ENCODE data around the gene FBLN2.

Gene FBLN2

DNA sequence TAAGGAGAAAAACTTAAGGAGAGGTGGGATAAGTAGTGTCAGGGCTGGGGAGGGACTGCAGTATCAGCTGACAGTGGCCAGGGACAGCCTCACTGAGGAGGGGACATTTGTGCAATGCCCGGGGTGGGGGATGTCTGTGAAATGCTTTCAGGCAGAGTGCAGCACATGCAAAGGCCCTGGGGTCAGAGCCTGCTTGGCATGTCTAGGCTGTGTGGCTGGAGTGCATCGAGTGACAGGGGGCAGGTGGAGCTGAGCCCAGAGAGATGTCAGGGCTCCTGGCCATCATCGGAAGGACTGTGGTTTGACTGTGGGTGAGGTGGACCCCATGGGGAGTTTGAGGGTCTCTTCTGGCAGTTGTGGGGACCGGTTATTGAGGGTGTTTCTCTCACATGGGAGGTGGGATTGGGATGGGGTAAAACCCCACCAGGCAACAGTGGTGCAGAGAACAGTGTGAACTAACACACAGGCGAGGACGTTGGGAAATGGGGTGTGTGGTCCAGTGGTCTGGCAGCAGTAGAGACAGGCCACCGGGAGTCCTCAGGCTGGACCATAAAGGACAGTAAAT, 61.2 kb downstream of the FBLN2 start:
- DNase-seq: no peak

DNA sequence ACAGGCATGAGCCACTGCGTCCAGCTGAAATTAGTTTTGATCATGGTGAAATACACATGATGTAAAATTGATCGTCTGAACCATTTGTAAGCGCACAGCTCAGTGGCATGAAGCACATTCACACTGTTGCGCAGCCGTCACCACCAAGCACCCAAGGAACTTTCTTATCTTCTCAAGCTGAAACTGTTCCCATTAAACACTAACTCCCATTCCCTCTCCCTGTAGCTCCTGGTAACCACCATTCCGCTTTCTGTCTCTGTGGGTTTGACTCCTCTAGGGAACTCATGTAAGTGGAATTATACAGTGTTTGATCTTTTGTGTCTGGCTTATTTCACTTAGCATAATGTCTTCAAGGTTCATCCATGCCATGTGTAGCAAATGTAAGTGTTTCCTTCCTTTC, 62.3 kb downstream of the FBLN2 start:
- no peak for DNase-seq

DNA sequence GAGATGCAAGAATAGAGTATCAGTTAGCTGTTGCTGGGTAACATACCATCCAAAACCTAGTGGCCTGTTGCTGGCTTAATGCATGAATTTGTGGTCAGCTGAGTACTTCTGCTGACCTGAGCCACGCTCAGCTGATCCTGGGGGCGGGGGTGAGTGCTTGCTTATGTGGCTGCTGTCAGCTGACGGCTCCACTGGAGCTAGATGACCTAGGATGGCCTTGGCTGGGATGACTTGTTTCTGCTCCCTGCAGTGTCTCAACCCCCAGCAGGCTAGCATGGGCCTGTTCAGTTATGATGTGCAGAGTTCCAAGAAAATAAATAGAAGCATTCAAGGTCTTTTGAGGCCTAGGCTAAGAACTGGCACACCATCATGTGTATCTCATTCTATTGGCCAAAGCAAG, 63.9 kb downstream of the FBLN2 start:
- no peak for DNase-seq

DNA sequence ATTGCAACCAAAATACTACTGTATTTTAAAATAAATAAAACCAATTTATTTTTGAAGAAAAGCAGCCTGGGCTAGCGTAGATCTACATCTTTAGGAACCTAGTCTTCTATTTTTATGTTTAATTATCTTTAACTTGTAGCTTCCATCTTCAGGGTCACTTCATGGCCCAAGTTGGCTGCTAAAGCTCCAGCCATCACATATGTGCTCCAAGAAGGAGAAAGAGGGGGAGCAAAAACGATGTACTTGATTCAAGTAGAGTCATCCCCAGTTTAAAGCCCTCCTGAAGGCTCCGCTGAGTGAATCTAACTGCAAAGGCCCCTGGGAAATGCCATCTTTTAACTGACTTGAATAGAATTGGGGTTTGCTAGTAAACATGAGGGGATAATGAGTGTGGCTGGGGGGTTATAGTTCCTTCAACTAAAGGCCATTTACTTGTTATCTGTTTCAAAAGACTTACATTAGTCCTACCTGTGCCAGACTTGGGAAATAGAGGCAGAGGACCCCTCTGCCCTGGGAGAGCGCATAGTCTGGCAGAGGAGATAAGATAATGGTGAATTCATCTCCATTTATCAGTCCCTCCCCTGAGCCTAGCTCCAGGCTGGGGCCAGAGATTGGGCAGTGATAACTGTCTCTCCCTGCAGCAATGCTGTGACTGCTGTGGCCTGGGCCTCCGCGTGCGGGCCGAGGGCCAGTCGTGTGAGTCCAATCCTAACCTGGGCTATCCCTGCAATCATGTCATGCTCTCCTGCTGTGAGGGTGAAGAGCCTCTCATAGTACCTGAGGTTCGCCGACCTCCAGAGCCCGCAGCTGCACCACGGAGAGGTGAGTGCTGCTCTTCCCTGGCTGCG, 64.6 kb downstream of the FBLN2 start:
- no peak for DNase-seq

DNA sequence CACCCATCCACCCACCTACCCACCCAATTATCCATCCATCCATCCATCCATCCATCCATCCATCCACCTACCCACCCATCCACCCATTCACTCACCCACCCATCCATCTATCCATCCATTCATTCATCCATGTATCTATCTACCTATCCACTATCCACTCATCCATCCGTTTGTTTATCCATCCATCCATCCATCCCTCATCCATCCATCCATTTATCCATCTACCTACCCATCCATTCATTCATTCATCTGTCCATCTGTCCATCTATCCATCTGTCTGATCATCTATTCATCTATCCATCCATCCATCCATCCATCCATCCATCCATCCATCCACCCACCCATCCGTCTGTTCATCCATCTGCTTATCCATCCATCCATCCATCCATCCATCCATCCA, 65.7 kb downstream of the FBLN2 start:
- no peak for DNase-seq

DNA sequence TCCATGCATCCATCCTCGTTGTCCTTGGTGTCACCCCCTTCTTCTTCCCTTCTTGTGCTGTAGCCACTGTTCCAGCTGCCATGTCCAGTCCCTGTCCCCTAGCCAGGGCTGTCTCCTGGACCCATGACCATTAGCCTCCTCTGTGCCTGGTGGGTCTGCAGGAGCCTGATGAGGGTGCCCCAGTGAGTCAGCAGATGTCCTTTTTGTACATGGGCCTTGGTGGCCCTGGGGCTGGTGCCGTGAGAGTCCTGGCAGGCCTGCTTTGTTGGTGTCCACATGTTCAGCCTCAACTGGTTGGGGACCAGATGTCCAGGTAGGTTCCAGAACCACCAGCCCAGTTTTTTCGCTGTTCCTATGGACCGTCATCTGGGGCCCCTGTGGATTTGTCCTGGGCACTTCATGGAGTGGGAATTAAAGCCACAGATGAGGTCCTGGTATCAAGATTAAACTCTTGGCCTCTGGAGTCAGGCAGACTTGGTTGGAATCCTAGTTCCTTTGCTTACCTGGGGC, 66.1 kb downstream of the FBLN2 start:
- DNase-seq: no peak

DNA sequence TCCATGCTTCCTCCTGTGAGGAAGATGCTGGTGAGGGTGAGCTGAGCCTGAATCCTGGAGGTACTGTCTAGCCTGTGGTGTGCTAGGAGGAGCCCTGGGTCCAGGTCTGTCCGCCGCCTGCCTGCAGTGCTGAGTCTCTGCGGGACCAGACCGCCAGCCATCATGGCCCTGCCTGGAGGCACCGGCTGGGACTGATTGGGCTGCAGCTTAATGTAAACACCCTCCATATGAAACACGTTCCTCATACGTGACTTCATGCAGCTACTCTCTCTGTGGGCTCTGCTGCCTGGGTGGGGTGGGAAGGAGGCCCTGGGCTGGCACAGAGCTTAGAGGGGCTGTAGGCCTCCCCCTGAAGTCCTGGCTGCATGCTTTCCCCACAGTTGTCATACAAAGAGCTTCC, 67.4 kb downstream of the FBLN2 start:
- no peak for DNase-seq

DNA sequence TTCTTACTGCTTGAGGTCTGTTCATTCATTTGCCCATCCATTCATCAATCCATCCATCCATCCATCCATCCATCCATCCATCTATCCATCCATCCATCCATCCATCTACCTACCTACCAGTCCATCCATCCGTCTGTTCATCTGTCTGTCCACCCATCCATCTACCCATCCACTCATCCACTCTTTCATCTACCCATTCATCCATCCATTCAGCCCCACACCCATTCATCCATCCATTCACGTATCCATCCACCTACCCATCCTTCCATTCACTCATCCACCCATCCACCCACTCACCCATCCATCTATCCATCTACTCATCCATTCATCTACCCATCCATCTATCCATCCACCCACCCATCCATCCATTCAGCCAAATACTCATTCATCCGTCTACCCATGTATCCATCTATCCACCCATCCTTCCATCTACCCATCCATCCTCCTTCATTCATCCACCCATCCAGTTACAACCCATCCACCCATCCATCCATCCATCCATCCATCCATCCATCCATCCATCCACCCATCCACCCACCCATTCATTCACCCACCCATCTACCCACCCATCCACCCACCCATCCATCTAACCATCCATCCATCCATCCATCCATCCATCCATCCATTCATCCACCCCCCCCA, 68.3 kb downstream of the FBLN2 start:
- DNase-seq: no peak

DNA sequence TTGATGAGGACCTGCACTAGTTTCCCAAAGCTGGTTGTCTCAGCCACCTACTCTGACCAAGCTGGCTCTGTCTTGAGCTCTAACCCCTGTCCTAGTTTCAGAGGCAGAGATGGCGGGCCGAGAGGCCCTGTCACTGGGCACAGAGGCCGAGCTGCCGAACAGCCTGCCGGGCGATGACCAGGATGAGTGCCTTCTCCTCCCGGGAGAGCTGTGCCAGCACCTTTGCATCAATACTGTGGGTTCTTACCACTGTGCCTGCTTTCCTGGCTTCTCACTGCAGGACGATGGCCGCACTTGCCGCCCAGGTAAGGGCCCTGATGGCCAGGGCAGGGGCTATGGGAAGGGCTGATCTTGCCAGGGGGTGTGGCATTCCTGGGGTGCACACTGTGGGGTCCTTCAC, 69.1 kb downstream of the FBLN2 start:
- no peak for DNase-seq

DNA sequence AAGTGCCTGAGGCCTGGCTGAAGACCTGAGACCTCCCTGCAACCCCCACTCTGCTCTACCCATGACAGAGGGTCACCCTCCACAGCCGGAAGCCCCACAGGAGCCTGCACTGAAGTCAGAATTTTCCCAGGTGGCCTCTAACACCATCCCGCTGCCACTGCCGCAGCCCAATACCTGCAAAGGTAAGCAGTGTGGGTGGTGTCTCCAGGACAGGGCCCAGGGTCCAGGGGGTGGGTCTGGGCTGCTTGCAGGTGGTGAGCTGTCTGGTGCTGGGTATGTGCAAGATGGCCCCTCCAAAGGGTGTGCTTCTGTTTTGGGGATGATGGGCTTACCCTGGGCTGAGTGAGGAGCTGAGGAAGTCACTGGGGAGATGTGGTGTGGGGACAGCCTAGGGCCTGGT, 69.9 kb downstream of the FBLN2 start:
- no peak for DNase-seq

DNA sequence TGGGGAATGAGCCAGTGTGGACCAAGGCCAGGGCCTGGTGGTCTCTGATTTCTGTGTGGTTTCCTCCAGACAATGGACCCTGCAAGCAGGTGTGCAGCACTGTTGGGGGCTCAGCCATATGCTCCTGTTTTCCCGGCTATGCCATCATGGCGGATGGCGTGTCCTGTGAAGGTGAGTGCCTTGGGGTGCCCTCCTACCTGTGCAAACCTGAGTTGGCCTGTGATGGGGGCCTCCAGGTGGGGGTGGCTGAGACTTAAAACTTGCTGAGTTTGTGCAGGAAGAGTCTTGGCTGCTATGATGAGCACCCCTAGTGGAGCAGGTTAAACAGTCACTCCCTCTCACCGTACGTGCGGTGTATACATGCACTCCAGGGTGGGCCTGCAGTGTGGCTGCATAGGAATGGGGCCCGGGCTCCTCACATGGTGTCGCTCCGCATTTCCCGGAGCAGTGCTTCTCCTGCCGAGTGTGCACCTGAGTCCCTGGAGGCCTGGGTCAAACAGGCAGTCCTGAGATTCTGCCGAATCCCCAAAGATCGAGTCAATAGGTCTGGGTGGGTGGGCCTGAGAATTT, 70.8 kb downstream of the FBLN2 start:
- no peak for DNase-seq

DNA sequence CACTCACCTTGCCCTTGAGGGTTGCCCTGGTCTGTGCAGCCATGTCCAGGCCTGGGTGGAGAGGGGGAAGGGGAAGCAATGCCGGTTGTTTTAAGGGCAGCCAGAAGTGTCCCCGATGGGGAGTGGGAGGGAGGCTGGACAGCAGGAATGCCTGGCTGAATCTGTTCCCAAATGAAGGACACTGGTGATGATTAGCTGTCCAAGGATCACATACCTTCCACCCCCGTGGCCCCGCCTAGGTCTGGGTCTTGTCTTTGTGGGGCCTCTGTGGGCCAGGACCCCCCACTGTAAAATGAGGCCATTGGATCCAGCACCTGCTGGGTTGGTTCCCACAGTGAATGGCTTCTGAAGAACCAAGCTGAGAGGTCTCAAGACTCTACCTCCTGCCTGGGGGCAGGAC, 71.4 kb downstream of the FBLN2 start:
- DNase-seq: no peak

DNA sequence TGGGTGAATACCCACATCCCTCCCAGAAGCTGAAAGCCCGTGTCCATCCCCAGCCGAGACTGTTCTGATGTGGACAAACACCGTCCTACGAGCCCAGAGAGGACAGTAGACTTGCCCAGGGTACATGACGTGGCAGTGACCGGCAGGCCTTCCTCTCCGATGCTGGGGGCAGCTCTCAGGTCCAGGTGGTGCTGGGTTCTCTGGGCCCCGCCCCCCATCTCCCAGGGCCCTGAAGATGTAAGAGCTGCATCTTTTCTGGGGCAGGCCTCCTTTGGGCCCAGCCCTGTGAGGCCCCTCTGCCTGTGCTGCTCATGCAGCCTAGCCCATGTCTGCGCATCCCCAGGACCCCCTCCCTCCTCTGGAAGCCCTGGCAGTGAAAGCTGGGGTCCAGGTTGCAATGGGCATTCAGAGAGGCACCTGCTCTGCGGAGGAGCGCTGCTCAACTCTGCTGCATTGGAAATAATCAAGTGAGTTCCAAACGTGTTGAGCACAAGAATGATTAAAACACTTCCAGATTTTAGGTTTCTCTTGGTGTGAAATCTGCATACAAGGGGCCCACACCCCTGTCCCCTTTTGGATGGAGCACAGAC, 71.9 kb downstream of the FBLN2 start:
- DNase-seq: no peak

DNA sequence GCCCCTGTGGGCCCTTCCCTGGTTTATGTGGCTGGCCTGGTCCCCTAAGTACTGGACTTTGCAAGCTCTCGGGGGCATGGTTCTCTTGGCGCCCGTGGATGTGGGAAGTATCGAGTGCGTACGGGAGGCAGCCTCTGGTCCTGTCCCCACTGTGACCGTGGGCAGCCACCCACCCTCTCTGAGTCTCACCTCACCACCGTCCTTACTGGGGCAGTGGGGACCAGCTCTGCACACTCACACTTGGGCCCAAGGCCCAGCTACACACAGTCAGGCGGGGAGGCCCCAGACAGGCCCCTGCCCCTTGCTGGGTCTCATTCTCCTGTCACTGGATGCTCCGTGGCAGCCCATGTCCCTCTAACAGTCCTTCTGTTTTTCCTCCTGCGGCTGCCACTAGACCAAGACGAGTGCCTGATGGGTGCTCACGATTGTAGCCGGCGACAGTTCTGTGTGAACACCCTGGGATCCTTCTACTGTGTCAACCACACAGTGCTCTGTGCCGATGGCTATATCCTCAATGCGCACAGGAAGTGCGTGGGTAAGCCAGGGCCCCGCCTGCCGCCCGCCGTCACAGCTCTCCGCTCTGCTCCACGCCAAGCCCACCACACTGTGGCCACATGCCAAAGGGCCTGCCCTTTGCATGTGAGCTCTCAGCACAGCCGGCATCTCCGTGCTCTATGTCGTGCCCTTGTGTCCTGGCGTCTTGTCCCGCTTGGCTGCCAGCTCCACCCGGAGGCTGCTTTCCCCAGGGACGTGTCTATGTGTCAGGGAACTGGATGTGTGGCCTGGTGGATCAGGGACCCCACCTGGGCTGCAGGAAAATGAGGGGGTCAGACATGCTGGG, 72.7 kb downstream of the FBLN2 start:
- DNase-seq: no peak

DNA sequence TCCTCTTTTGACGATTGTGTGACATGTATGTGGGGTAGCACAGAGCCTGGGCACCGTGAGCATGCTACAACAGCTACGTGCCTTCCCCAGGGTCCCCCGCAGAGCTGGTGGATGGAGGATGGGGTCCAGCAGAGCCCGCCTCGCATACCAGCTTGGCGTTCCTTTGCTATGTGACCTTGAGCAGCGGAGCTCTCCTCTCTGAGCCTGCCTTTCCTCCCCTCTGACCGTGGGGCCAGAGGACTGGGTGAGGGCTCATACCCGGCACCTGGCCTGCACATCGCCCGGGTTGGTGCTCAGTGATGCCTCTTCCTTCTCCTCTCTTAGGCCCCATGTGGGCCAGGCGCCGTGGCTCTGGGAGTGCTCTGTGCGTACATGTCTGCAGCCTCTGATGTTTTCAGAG, 73.4 kb downstream of the FBLN2 start:
- no peak for DNase-seq

DNA sequence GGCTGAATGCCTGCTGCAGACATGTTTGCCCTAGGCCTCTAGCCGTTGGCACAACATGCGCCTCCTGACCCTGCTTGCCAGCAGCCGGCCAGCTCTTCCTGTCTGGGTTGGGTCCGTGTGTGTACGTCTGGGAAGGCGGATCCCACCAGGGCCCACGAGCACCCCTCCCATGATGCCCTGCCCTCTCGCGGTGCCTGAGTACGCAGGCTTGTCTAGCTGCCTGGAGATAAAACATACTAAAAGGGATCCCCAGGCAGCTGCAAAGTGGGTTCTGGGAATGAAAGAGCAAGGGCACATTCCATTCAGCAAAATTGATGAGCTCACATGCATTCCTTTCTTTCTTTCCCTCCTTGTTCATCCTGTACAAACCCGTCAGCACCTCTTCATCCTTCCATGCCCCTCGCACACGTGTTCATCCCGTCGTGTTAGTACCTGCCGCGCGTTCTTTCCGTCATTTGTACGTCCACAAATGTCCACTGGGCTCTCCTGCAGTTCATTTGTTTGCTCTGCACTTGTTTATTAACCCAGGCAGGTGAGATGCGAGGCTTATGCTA, 74.3 kb downstream of the FBLN2 start:
- no peak for DNase-seq

DNA sequence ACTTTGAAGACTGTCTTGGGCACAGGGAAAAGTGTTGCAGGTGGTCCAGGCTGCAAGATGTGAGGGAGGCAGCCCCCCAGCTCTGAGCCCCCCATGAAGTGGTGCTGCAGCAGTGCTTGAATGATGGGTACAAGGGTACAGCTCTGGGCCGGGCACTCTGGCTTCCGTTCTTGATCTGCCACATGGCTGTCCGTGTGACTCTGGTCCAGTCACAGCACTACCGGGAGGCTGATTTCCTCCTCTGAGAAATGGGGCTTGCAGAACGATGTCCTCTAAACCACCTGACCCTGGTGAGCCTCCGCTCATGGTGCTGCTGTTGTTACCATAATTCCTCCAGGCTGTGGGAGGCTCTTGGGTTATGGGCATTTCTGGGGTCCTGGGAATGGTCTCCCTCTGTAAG, 75.1 kb downstream of the FBLN2 start:
- DNase-seq: no peak

DNA sequence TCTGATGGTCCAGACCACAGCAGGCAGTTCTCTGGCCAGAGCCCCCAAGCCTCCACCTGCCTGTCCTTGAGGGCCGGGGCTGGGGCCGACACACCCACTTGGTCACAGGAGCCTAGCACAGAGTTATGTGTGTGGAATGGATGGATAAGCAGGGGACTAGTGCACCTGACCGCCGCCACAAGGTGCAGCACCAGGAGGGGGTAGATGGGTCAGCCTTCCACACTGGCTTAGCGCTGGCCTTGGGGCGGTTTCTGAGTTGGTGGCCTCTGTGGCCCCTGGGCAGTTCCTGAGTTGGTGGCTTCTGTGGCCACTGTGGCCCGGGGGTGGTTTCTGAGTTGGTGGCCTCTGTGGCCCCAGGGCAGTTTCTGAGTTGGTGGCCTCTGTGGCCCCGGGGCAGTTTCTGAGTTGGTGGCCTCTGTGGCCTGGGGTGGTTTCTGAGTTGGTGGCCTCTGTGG, 75.8 kb downstream of the FBLN2 start:
- no peak for DNase-seq

DNA sequence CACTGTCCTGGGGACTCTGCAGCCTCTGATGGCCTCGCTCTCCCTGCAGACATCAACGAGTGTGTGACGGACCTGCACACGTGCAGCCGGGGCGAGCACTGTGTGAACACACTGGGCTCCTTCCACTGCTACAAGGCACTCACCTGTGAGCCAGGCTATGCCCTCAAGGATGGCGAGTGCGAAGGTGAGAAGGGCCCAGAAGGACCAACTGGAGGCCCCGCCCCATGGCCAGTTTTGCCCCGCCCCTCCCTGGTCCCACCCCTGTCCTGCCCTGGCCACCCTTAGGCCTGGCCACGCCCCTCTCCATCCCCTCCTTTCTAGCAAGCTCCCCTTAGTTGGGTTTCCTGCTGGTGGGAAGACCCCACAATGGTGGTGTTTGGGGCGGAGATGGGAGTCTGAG, 77.5 kb downstream of the FBLN2 start:
- no peak for DNase-seq

DNA sequence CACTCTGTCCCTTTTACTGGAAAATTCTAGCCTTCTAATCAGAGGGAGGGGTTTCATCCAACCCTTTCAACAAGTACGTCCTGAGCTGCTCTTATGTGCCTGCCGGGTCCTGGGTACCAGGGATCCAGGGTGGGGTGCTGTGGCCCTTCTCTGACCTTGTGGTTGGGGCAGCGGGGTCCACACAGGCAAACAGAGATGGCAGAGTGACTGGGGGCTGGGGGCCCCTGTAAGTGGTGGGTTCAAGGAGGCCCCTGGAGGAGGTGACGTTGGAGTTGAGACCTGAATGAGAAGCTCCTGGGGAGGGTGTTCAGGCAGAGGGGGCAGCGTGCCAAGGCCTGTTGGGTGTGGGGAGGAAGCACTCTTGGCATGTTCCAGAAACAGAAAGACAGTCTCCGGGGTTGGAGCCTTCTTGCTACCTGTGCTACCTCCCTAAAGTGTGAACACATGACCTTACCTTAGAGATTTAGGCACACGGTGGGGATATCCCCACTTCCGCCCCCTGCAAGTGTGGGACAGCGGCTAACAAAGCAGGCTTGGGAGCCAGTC, 78.1 kb downstream of the FBLN2 start:
- no peak for DNase-seq

DNA sequence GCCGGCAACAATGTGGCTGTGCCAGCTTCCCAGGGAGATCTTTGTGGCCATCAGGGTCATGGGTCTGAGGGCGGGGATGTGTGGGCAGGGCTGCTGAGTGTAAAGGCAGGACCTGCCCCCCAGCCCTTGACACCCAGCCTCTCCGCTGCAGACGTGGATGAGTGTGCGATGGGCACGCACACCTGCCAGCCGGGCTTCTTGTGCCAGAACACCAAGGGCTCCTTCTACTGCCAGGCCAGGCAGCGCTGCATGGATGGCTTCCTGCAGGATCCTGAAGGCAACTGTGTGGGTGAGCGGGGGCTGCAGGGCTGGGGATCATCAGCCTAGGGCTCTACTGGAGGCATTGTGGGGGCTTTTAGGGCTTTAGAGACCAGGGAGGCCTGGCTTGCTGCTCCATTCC, 78.8 kb downstream of the FBLN2 start:
- no peak for DNase-seq

DNA sequence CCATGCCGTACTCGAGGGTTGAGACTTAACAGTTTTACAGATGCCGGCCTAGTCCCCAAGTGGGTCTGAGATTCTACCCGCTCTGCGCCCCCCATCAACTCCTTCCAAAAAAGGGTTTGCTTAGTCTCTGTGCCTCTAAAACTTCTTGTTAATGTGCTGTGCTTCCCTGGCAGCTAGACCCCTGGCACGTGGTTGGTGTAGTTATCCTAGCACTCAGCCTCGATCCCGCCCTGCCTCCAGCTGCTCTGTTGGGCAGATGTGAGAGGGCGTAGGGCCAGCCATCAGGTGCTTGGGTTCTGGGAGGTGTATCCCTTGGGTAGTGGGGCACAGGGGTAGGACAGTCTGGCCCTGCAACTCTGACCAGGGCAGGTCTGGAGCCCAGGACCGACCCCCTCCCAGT, 79.5 kb downstream of the FBLN2 start:
- DNase-seq: no peak

Measured in 8988T (cell line).